Mononuclear cell (primary cell): ENCODE measurements around the gene KLB. TPM values are rescaled to one million over a fixed set of nuclear protein-coding genes. Genes with fewer than 3 reads are reported as not detected.

Source experiments
- total RNA-seq: library from RNA; depleted of rRNA; stranded (reverse); fragments of >200 nt; gene quantifications from one replicate; pipeline ENCODE4 v1.2.3, GENCODE V29; 2012

Gene KLB
- total RNA-seq, 1 donor, result under 0.01 TPM

Other genes with a start within 250 kb of the KLB start
- 16.5 TPM for gene WDR19, start 224.4 kb upstream of the KLB start, total RNA-seq
- 71.2 TPM for gene RFC1, start 40.6 kb upstream of the KLB start, total RNA-seq
- 4,269 TPM for gene RPL9, start 52.0 kb downstream of the KLB start, total RNA-seq
- gene LIAS, start 52.1 kb downstream of the KLB start, total RNA-seq, result 8.5 TPM
- gene UGDH, start 120.5 kb downstream of the KLB start, total RNA-seq, result 2.2 TPM
- gene SMIM14, start 231.9 kb downstream of the KLB start, total RNA-seq, result 6.4 TPM